RWPE1 (cell line): ENCODE data around the gene HSPG2.

Experiments
- CTCF ChIA-PET: fragments of 350-600 bp; sonication (Branson Sonifier 250); formaldehyde crosslinking; extraction: SDS; loops from one replicate; lab custom pipeline; 2021; lab: Yijun Ruan, JAX
- POLR2A ChIA-PET: fragments of 400-600 bp; formaldehyde crosslinking; extraction: SDS; loops from one replicate; lab custom pipeline; 2020; ENCODE audit warnings: antibody characterized with exemption; ENCODE audit not compliant: low non-redundant PET; lab: Yijun Ruan, JAX
- DNase-seq: peaks from one replicate; pipeline ENCODE4 v3.0.0; 2012; ENCODE audit warnings: low spot score
- H3K27ac ChIP-seq: fragments of 450-650 bp; 2 replicates; pipeline ENCODE4 v1.5.1; 2017
- CTCF ChIP-seq: fragments of 450-650 bp; conservative IDR thresholded peaks from 2 replicates; pipeline ENCODE4 v1.5.1; 2017; ENCODE audit warnings: low read depth, mild to moderate bottlenecking

HSPG2 gene

GRCh38 chr1:21814981-21815582, 122.0 kb downstream of the HSPG2 start:
- ChIA-PET CTCF (interaction anchor here (0.6 kb wide), 1 partner anchor 14 kb away, joined by 3 read pairs; no protein-coding TSS in a partner anchor), POLR2A (no interaction called here)
- no peak for TF ChIP-seq CTCF
- no peak for DNase-seq
- H3K27ac ChIP-seq, result no peak overlapping the region

DNA sequence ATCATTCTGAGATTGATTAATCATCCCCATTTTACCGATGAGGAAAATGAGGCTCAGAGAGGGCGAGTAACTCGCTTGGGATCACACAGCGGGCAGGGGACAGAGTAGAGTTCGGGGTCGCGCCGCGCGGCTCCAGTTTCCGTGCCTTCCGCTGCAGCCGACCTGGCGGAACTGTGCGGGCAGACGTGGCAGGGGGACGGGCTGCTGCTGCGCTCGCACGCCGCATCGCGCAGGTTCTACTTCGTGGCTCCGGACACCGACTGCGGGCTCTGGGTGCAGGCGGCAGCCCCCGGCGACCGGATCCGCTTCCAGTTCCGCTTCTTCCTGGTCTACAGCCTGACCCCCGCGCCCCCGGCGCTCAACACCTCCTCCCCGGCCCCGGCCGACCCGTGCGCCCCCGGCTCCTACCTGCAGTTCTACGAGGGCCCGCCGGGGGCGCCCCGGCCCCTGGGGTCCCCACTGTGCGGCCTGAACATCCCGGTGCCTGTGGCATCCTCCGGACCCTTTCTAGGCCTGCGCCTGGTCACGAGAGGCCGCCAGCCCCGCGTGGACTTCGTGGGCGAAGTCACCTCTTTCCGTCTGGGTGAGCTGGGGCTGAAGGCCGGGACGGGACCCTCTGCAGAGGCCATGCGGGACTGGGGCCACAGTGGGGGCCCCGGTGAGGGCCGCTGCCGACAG, 122.7 kb downstream of the HSPG2 start:
- ChIA-PET CTCF (interaction anchor here (0.6 kb wide), 1 partner anchor 15 kb away, joined by 3 read pairs; no protein-coding TSS in a partner anchor), POLR2A (interaction anchor here (0.5 kb wide), 1 partner anchor 15 kb away, joined by 6 read pairs; no protein-coding TSS in a partner anchor)
- H3K27ac ChIP-seq, result no peak overlapping the region
- DNase-seq, result no peak
- TF ChIP-seq CTCF, result 0 out of 2 replicates have a peak, but pooled peaks have one; percentile 18

DNA sequence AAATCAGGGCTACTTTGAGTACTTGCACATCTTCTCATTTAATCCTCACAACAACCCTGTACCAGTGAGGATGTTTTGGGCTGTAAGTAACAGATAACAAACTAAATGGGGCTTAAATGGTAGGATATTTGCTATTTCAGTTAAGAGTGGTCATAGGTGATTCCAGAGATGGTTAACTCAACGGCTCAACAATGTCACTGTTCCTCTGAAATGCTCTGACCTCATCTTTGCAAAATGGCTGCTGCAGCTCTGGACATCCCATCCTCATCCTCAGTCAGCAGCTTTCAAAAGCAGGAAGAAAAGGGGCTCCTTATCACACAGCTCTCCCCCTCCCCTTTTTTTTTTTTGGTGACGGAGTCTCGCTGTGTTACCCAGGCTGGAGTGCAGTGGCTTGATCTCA, 123.6 kb downstream of the HSPG2 start:
- H3K27ac ChIP-seq, result no peak overlapping the region
- DNase-seq, result no peak
- CTCF ChIA-PET, result no interaction called here
- POLR2A ChIA-PET, result no interaction called here
- no peak for TF ChIP-seq CTCF

DNA sequence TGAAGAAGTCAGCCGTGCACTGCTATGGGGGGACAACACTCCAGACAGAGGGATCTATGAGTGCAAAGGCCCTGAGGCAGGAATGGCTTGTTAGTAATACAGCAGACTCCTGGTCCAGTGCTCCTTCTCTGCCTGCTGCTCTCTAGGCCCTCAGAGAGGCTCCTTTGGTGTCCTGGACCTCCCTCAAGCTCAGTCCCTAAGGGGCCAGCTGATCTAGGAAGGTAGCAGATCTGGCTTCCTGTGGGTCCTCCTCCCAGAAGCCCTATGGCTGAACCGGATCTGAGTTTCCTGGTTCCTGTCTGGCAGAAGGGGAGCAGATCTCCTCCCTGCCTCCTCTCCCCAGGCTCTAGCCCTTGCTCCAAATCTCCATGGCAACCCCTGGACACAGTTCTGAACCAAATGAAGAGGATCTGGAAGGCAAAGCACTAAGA, 125.2 kb downstream of the HSPG2 start, which contains the start of gene LDLRAD2:
TSS of gene LDLRAD2 (plus strand) at position 391 of the 431 bp plus-strand sequence. CDS start 187 bp downstream, outside the sequence.
- DNase-seq, result no peak
- TF ChIP-seq CTCF, result no peak
- POLR2A ChIA-PET, result no interaction called here
- no peak within 1 kb of the TSS for H3K27ac ChIP-seq
- CTCF ChIA-PET, result interaction anchor here (0.7 kb wide), 1 partner anchor 110 kb away, joined by 3 read pairs; no protein-coding TSS in a partner anchor

DNA sequence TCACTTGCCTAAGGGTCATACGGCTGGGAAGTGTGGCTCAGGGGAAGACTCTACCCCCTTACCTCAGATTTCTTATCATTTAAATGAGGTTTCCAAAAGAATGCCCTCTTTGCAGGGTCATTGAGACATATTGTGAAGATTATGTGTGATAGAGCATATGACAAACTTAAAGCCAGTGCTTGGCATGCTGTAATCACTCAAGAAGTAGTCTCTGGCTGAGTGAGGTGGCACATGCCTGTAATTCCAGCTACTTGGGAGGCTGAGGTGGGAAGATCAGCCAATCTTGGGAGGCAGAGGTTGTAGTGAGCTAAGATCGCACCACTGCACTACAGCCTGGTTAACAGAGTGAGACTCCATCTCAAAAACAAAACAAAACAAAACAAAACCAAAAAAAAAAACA, 132.6 kb downstream of the HSPG2 start:
- ChIA-PET CTCF (no interaction called here), POLR2A (no interaction called here)
- no peak for DNase-seq
- TF ChIP-seq CTCF, result no peak
- no peak overlapping the region for H3K27ac ChIP-seq

GRCh38 chr1:21801100-21801499, 136.0 kb downstream of the HSPG2 start:
- no peak for TF ChIP-seq CTCF
- POLR2A ChIA-PET, result no interaction called here
- DNase-seq, result peak; percentile 77
- no peak overlapping the region for H3K27ac ChIP-seq
- CTCF ChIA-PET, result no interaction called here
